HepG2 (cell line): ENCODE data around the gene TMEM186. TPM values are rescaled to one million over a fixed set of nuclear protein-coding genes. Genes with fewer than 3 reads are reported as not detected.

Source experiments
- AHR ChIP-seq: IDR thresholded peaks from 2 replicates; pipeline ENCODE4 v1.6.1; 2018; ENCODE audit warnings: missing genetic modification reagents, missing compliant biosample characterization
- ARID2 ChIP-seq: sonication (generic); formaldehyde crosslinking; IDR thresholded peaks from 2 replicates; pipeline ENCODE4 v1.8.1; 2022; ENCODE audit warnings: mild to moderate bottlenecking, missing genetic modification reagents, borderline replicate concordance
- ATAD3A ChIP-seq: sonication (generic); formaldehyde crosslinking; IDR thresholded peaks from 2 replicates; pipeline ENCODE4 v1.4.0; 2020; ENCODE audit warnings: missing genetic modification reagents
- ATF7-NPFF ChIP-seq: sonication (generic); formaldehyde crosslinking; IDR thresholded peaks from 2 replicates; pipeline ENCODE4 v1.8.1; 2023; ENCODE audit warnings: mild to moderate bottlenecking, low read depth, missing genetic modification reagents, moderate library complexity
- HOXA5 ChIP-seq: sonication (generic); formaldehyde crosslinking; IDR thresholded peaks from 2 replicates; pipeline ENCODE4 v1.4.0; 2020; ENCODE audit warnings: missing genetic modification reagents
- SETDB1 ChIP-seq: sonication (generic); formaldehyde crosslinking; IDR thresholded peaks from 2 replicates; pipeline ENCODE4 v1.5.1; 2020; ENCODE audit warnings: missing genetic modification reagents, mild to moderate bottlenecking, borderline replicate concordance
- SNAI1 ChIP-seq: sonication (generic); formaldehyde crosslinking; IDR thresholded peaks from 2 replicates; pipeline ENCODE4 v1.5.0; 2020; ENCODE audit warnings: mild to moderate bottlenecking, missing genetic modification reagents, borderline replicate concordance
- SOX6 ChIP-seq, 2 experiments: fragments of 450-650 bp in 1 of 2; sonication (generic) in 1 of 2; formaldehyde crosslinking in 1 of 2; IDR thresholded peaks; 2 replicates each; pipeline versions ENCODE4 v1.4.0 to v1.6.1; 2017 to 2020; ENCODE audit warnings: antibody characterized with exemption in 1 of 2, mild to moderate bottlenecking in 1 of 2, missing genetic modification reagents in 1 of 2
- SP1 ChIP-seq, 2 experiments: fragments of 450-650 bp in 1 of 2; sonication (generic) in 1 of 2; formaldehyde crosslinking in 1 of 2; IDR thresholded peaks; 2 replicates each; pipeline versions ENCODE4 v1.4.0 to v1.6.1; 2016 to 2020; ENCODE audit warnings: missing genetic modification reagents in 1 of 2
- SSRP1 ChIP-seq: IDR thresholded peaks from 2 replicates; pipeline ENCODE4 v1.6.1; 2016; ENCODE audit warnings: control low read depth
- ZBTB40 ChIP-seq, 2 experiments: fragments of 450-650 bp in 1 of 2; sonication (generic) in 1 of 2; formaldehyde crosslinking in 1 of 2; IDR thresholded peaks; 2 replicates each; pipeline versions ENCODE4 v1.6.1 to v1.8.0; 2016 to 2022; ENCODE audit warnings: antibody characterized with exemption in 1 of 2, mild to moderate bottlenecking in 1 of 2, missing genetic modification reagents in 1 of 2
- ZBTB7B ChIP-seq: sonication (generic); formaldehyde crosslinking; IDR thresholded peaks from 2 replicates; pipeline ENCODE4 v1.4.0; 2020; ENCODE audit warnings: missing genetic modification reagents
- ZC3H13 ChIP-seq: sonication (generic); formaldehyde crosslinking; IDR thresholded peaks from 2 replicates; pipeline ENCODE4 v1.8.1; 2023; ENCODE audit warnings: mild to moderate bottlenecking, missing genetic modification reagents, moderate library complexity
- ZNF121 ChIP-seq: sonication (generic); formaldehyde crosslinking; IDR thresholded peaks from 2 replicates; pipeline ENCODE4 v1.5.0; 2020; ENCODE audit warnings: mild to moderate bottlenecking, missing genetic modification reagents
- ZNF230 ChIP-seq: sonication (generic); formaldehyde crosslinking; IDR thresholded peaks from 2 replicates; pipeline ENCODE4 v1.4.0; 2020; ENCODE audit warnings: mild to moderate bottlenecking, missing genetic modification reagents
- ZNF3 ChIP-seq: IDR thresholded peaks from 2 replicates; pipeline ENCODE4 v1.7.0; 2017; ENCODE audit warnings: inconsistent platforms
- ZNF335 ChIP-seq: sonication (generic); formaldehyde crosslinking; IDR thresholded peaks from 2 replicates; pipeline ENCODE4 v1.4.0; 2020; ENCODE audit warnings: missing genetic modification reagents
- ZNF564 ChIP-seq: sonication (generic); formaldehyde crosslinking; IDR thresholded peaks from 2 replicates; pipeline ENCODE4 v1.8.1; 2023; ENCODE audit warnings: mild to moderate bottlenecking, missing genetic modification reagents
- ZNF776 ChIP-seq: sonication (generic); formaldehyde crosslinking; IDR thresholded peaks from 2 replicates; pipeline ENCODE4 v1.4.0; 2020; ENCODE audit warnings: mild to moderate bottlenecking, missing genetic modification reagents
- ZNF841 ChIP-seq: sonication (generic); formaldehyde crosslinking; IDR thresholded peaks from 2 replicates; pipeline ENCODE4 v1.8.1; 2023; ENCODE audit warnings: missing genetic modification reagents, borderline replicate concordance
- ZSCAN31 ChIP-seq: sonication (generic); formaldehyde crosslinking; IDR thresholded peaks from 2 replicates; pipeline ENCODE4 v1.5.0; 2020; ENCODE audit warnings: low read depth, mild to moderate bottlenecking, missing genetic modification reagents
- polyA plus RNA-seq, 8 experiments: library from polyadenylated mRNA; depleted of rRNA in 3 of 8; stranded (reverse) in 7 of 8; unstranded in 1 of 8; fragments of >200 nt; fragmentation: Illumina TruSeq in 4 of 8; extraction: Trizol in 4 of 8; gene quantifications; 2 replicates each; pipeline versions ENCODE4 v1.2.1 to v1.2.3, GENCODE V29; 2011 to 2016; ENCODE audit warnings: low read depth in 4 of 8, missing spikeins in 1 of 8, mixed read lengths in 1 of 8; ENCODE audit not compliant: insufficient read depth in 1 of 8
- total RNA-seq, 5 experiments: library from RNA; depleted of rRNA; stranded (reverse); fragments of >200 nt; fragmentation: Illumina TruSeq; extraction: Trizol; gene quantifications; 2 replicates each; pipeline ENCODE4 v1.2.3, GENCODE V29; 2016; ENCODE audit warnings: low read depth in 1 of 5

Gene TMEM186
- total and polyA plus RNA-seq, 2 of the 13 experiments (the other 11 are each of a cell fraction or from before 2014, with no cell fraction given): 16.2 to 19.3 TPM

- peak; percentile 78 for TF ChIP-seq ZBTB40 (IDR thresholded peaks at IDR 0.05)
- peak; percentile 97 for TF ChIP-seq ZBTB40 (CRISPR knock-in tag; IDR thresholded peaks at IDR 0.05)
- 0 out of 2 replicates have a peak, but pooled peaks have one; percentile 6 for TF ChIP-seq ZNF121 (CRISPR knock-in tag)
- TF ChIP-seq ARID2: peak; percentile 95
- no peak; the same call in 1 of the 2 replicates for TF ChIP-seq ATAD3A
- TF ChIP-seq ZNF3: no peak
- TF ChIP-seq ZNF776 (CRISPR knock-in tag): peak; percentile 100
- peak; percentile 98 for TF ChIP-seq ZNF564 (CRISPR knock-in tag)
- TF ChIP-seq SOX6 (IDR thresholded peaks at IDR 0.05): no peak
- peak; percentile 84 for TF ChIP-seq SOX6 (CRISPR knock-in tag; IDR thresholded peaks at IDR 0.05)
- no peak for TF ChIP-seq SP1 (IDR thresholded peaks at IDR 0.05)
- peak; percentile 77 for TF ChIP-seq SP1 (CRISPR knock-in tag; IDR thresholded peaks at IDR 0.05)
- no peak for TF ChIP-seq SETDB1 (CRISPR knock-in tag)
- TF ChIP-seq SSRP1 (CRISPR knock-in tag): no peak
- TF ChIP-seq HOXA5 (CRISPR knock-in tag): peak; percentile 98
- TF ChIP-seq ZBTB7B (CRISPR knock-in tag): 0 out of 2 replicates have a peak, but pooled peaks have one; percentile 33
- TF ChIP-seq ZNF335: peak; percentile 92
- peak; percentile 99 for TF ChIP-seq ATF7-NPFF
- no peak for TF ChIP-seq ZNF841 (CRISPR knock-in tag)
- TF ChIP-seq AHR: peak; percentile 97
- TF ChIP-seq SNAI1 (CRISPR knock-in tag): peak; percentile 99
- TF ChIP-seq ZSCAN31: peak; percentile 91; the same call in 1 of the 2 replicates
- peak; percentile 88 for TF ChIP-seq ZC3H13
- TF ChIP-seq ZNF230 (CRISPR knock-in tag): peak; percentile 71; the same call in 1 of the 2 replicates
Observed at GRCh38 chr16:8797364-8798173, at the start of gene TMEM186, which contains the start of gene PMM2 (continued).
